HCT116 (cell line): Measurements from ENCODE around the gene FANCD2OS. TPM values are rescaled to one million over a fixed set of nuclear protein-coding genes. Genes with fewer than 3 reads are reported as not detected.

Experiments
- POLR2A ChIP-seq: IDR thresholded peaks from 2 replicates; pipeline ENCODE4 v1.7.0; 2011; ENCODE audit warnings: borderline replicate concordance; ENCODE audit not compliant: insufficient read depth, insufficient read length; ENCODE audit errors: extremely low read depth
- RAD21 ChIP-seq: IDR thresholded peaks from 2 replicates; pipeline ENCODE4 v1.6.1; 2012; ENCODE audit warnings: low read depth, mild to moderate bottlenecking
- SP1 ChIP-seq: IDR thresholded peaks from 2 replicates; pipeline ENCODE4 v1.6.1; 2012; ENCODE audit warnings: low read depth
- total RNA-seq: library from RNA; stranded (reverse); gene quantifications from one replicate; pipeline ENCODE4 v1.2.1, GENCODE V29; 2021; ENCODE audit not compliant: unreplicated experiment

Gene FANCD2OS
- total RNA-seq, 1 experiment from 2014 or later = not detected

DNA sequence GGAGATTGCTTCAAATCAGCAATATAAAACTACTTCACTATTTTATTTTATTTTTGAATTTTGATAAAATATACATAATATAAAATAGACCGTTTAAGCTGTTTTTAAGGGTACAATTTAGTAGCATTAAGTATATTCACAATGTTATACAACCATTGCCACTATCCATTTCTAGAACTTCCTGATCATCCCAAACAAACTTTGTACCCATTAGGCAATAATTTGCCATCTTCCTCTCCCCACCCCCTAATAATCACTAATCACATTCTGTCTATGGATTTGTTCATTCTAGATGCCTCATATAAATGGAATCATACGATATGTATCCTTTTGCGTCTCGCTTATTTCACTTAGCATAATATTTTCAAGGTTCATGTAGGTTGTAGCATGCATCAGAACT, 53.0 kb downstream of the FANCD2OS start (continued):
- TF ChIP-seq SP1 = no peak
- no peak for TF ChIP-seq RAD21
- TF ChIP-seq POLR2A = no peak
- TF ChIP-seq, all 23 proteins: peak for 0

Other genes starting within 250 kb of the FANCD2OS start
- gene CIDEC, start 228.0 kb downstream of the FANCD2OS start, total RNA-seq = not detected
- 33.4 TPM for gene JAGN1, start 217.6 kb downstream of the FANCD2OS start, total RNA-seq
- gene IL17RE, start 205.4 kb downstream of the FANCD2OS start, total RNA-seq = 14.3 TPM
- 17.6 TPM for gene IL17RC, start 191.2 kb downstream of the FANCD2OS start, total RNA-seq
- 18.7 TPM for gene CRELD1, start 174.4 kb downstream of the FANCD2OS start, total RNA-seq
- 0.96 TPM for gene PRRT3, start 155.8 kb downstream of the FANCD2OS start, total RNA-seq
- 12.4 TPM for gene EMC3, start 121.4 kb downstream of the FANCD2OS start, total RNA-seq
- gene FANCD2, start 81.8 kb downstream of the FANCD2OS start, total RNA-seq = 50.0 TPM
- 93.4 TPM for gene BRK1, start 7.4 kb upstream of the FANCD2OS start, total RNA-seq
- 56.1 TPM for gene VHL, start 33.5 kb upstream of the FANCD2OS start, total RNA-seq
- gene IRAK2, start 56.7 kb upstream of the FANCD2OS start, total RNA-seq = 3.6 TPM
- gene TATDN2, start 140.2 kb upstream of the FANCD2OS start, total RNA-seq = 26.8 TPM
- not detected for gene GHRL, start 184.7 kb upstream of the FANCD2OS start, total RNA-seq
- gene SEC13, start 212.9 kb upstream of the FANCD2OS start, total RNA-seq = 113 TPM